Measurements from ENCODE around the gene WWOX. TPM values are rescaled to one million over a fixed set of nuclear protein-coding genes. Genes with fewer than 3 reads are reported as not detected.

The WWOX gene
- total and polyA plus RNA-seq, 2 of the 13 experiments (the other 11 are each of a cell fraction or from before 2014, with no cell fraction given), result 9.1 to 37.4 TPM

DNA sequence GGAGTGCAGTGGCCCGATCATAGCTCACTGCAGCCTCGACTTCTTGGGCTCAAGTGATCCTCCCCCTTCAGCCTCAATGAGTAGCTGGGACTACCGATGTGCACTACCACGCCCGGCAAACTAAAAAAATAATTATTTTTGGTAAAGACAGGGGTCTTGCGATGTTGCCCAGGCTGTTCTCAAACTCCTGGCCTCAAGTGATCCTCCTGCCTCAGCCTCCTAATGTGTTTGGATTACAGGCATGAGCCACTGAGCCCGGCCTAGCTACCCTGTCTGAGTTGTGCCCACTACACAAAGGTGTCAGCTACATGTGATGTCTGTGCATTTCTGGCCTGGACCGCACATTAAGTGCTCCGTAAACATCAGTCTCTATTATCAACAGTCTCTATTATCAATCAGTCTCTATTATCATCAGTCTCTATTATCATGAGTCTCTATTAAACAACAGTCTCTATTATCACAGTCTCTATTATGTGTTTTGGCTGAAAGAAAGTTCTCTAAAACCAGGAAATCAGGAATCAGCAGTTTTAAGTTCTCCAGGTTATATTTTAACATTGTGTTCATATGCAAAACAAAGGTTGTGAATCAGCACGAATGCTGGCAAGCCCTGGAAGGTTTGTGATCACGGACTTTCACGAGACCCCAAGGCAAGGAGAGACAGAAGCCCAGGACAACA, 721 bp upstream of the WWOX start:
- peak overlapping the region; percentile 70 to 93 (median 92) for H3K4me3 ChIP-seq (replicated peaks in 1 of 3; ENCODE audit: insufficient read depth in 1 of 3, low read depth in 2 of 3, low read length in 3 of 3)
- no peaks in the 10 kb centered on the region for H3K9me3 ChIP-seq (ENCODE audit: low read length)
- no peak for ATAC-seq
- peaks cover 48% of the 10 kb centered on the region for H3K4me1 ChIP-seq (ENCODE audit: insufficient read depth, low read length)
- TF ChIP-seq MAFK (conservative IDR thresholded peaks at IDR 0.05 in 1 of 2, IDR thresholded peaks at IDR 0.05 in 1 of 2; ENCODE audit: low read length in 2 of 2), result peak; percentile 63 to 73
- TF ChIP-seq, protein P1, sequence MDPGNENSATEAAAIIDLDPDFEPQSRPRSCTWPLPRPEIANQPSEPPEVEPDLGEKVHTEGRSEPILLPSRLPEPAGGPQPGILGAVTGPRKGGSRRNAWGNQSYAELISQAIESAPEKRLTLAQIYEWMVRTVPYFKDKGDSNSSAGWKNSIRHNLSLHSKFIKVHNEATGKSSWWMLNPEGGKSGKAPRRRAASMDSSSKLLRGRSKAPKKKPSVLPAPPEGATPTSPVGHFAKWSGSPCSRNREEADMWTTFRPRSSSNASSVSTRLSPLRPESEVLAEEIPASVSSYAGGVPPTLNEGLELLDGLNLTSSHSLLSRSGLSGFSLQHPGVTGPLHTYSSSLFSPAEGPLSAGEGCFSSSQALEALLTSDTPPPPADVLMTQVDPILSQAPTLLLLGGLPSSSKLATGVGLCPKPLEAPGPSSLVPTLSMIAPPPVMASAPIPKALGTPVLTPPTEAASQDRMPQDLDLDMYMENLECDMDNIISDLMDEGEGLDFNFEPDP (CRISPR knock-in tag; conservative IDR thresholded peaks at IDR 0.05), result 0 out of 2 replicates have a peak, but pooled peaks have one; percentile 11
- TF ChIP-seq ZBTB38 (CRISPR knock-in tag; IDR thresholded peaks at IDR 0.05), result 0 out of 2 replicates have a peak, but pooled peaks have one; percentile 32
- no peak for TF ChIP-seq ZNF564 (CRISPR knock-in tag; IDR thresholded peaks at IDR 0.05)
- no peak for TF ChIP-seq CBFB (CRISPR knock-in tag; IDR thresholded peaks at IDR 0.05)
- TF ChIP-seq ZNF121 (CRISPR knock-in tag; IDR thresholded peaks at IDR 0.05), result peak; percentile 27; the same call in 1 of the 2 replicates
- TF ChIP-seq ZNF850 (CRISPR knock-in tag; conservative IDR thresholded peaks at IDR 0.05), result 0 out of 2 replicates have a peak, but pooled peaks have one; percentile 5
- TF ChIP-seq, protein P2, sequence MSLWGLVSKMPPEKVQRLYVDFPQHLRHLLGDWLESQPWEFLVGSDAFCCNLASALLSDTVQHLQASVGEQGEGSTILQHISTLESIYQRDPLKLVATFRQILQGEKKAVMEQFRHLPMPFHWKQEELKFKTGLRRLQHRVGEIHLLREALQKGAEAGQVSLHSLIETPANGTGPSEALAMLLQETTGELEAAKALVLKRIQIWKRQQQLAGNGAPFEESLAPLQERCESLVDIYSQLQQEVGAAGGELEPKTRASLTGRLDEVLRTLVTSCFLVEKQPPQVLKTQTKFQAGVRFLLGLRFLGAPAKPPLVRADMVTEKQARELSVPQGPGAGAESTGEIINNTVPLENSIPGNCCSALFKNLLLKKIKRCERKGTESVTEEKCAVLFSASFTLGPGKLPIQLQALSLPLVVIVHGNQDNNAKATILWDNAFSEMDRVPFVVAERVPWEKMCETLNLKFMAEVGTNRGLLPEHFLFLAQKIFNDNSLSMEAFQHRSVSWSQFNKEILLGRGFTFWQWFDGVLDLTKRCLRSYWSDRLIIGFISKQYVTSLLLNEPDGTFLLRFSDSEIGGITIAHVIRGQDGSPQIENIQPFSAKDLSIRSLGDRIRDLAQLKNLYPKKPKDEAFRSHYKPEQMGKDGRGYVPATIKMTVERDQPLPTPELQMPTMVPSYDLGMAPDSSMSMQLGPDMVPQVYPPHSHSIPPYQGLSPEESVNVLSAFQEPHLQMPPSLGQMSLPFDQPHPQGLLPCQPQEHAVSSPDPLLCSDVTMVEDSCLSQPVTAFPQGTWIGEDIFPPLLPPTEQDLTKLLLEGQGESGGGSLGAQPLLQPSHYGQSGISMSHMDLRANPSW (CRISPR knock-in tag; IDR thresholded peaks at IDR 0.05; ENCODE audit: borderline replicate concordance), result no peak
- TF ChIP-seq KDM1A (CRISPR knock-in tag; IDR thresholded peaks at IDR 0.05), result 0 out of 2 replicates have a peak, but pooled peaks have one; percentile 28
- no peak for TF ChIP-seq ZNF335 (CRISPR knock-in tag; IDR thresholded peaks at IDR 0.05)
- TF ChIP-seq MAFF (IDR thresholded peaks at IDR 0.05; ENCODE audit: low read depth, low read length), result 0 out of 2 replicates have a peak, but pooled peaks have one; percentile 25
- TF ChIP-seq, protein P3, sequence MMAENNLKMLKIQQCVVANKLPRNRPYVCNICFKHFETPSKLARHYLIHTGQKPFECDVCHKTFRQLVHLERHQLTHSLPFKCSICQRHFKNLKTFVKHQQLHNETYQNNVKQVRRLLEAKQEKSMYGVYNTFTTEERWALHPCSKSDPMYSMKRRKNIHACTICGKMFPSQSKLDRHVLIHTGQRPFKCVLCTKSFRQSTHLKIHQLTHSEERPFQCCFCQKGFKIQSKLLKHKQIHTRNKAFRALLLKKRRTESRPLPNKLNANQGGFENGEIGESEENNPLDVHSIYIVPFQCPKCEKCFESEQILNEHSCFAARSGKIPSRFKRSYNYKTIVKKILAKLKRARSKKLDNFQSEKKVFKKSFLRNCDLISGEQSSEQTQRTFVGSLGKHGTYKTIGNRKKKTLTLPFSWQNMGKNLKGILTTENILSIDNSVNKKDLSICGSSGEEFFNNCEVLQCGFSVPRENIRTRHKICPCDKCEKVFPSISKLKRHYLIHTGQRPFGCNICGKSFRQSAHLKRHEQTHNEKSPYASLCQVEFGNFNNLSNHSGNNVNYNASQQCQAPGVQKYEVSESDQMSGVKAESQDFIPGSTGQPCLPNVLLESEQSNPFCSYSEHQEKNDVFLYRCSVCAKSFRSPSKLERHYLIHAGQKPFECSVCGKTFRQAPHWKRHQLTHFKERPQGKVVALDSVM (CRISPR knock-in tag; IDR thresholded peaks at IDR 0.05), result peak; percentile 70
- TF ChIP-seq ZNF652 (CRISPR knock-in tag; IDR thresholded peaks at IDR 0.05; ENCODE audit: borderline replicate concordance, low read depth), result no peak
- 0 out of 2 replicates have a peak, but pooled peaks have one; percentile 30 for TF ChIP-seq ZFP36L1 (CRISPR knock-in tag; IDR thresholded peaks at IDR 0.05)
- TF ChIP-seq ZNF10 (CRISPR knock-in tag; IDR thresholded peaks at IDR 0.05; ENCODE audit: borderline replicate concordance, low read depth), result no peak
- TF ChIP-seq ZNF30 (CRISPR knock-in tag; IDR thresholded peaks at IDR 0.05), result peak; percentile 41; the same call in 1 of the 2 replicates
- peak overlapping the region; percentile 79 for H3K4me2 ChIP-seq (ENCODE audit: low read depth, low read length)
- H3K79me2 ChIP-seq (ENCODE audit: insufficient read depth, low read length), result peaks cover 12% of the 10 kb centered on the region
- intact Hi-C loops (cut with micrococcal nuclease; ENCODE audit: unreplicated experiment), result loop anchor here (1.0 to 5.0 kb wide), 2 partner anchors 31 to 861 kb away; no protein-coding TSS in a partner anchor
- peak overlapping the region; percentile 94 for H2AFZ ChIP-seq (ENCODE audit: low read length)
- no peaks in the 10 kb centered on the region for H3K36me3 ChIP-seq (replicated peaks in 1 of 2; ENCODE audit: control insufficient read depth in 1 of 2, insufficient read depth in 2 of 2, low read length in 2 of 2)
- H3K27ac ChIP-seq (ENCODE audit: extremely low read length, insufficient read depth, low read length), result peak overlapping the region; percentile 90
- CTCF ChIA-PET (ENCODE audit: low intra/inter-chr PET ratio, low total read pairs), result interaction anchor here (1.0 kb wide), 1 partner anchor 423 kb away, joined by 6 read pairs; no protein-coding TSS in a partner anchor
- POLR2A ChIA-PET, result interaction anchor here (1.2 to 1.5 kb wide), 4 partner anchors 20 to 376 kb away, joined by 3 to 6 read pairs (median 5); partner anchors contain the start of gene NUDT7
- TSS peak; percentile 71 for BruUV-seq (replicated peaks)
- peak overlapping the region; percentile 89 for H3K9ac ChIP-seq (ENCODE audit: insufficient read depth, low read depth, low read length)
- DNase-seq (ENCODE audit: low spot score), result no peak
- H4K20me1 ChIP-seq (ENCODE audit: insufficient read depth, low read length), result 0 out of 2 replicates have a peak, but pooled peaks cover 3% of the 10 kb centered on the region
- WGBS (ENCODE audit: low lambda C conversion rate), result 48% methylated on average over 12 of the region's 12 CpGs
- in situ Hi-C loops (cut with HindIII; ENCODE audit: extremely low pct_ligation_motif_present, low pct_unique_long_range_greater_than_20kb), result loop anchor here (5.0 kb wide), 1 partner anchor 421 kb away; no protein-coding TSS in a partner anchor
- FAIRE-seq, result no peak
- no peaks in the 10 kb centered on the region; a peak in 1 of 5 replicates for H3K27me3 ChIP-seq (ENCODE audit: control insufficient read depth in 1 of 2, insufficient read depth in 2 of 2, low read length in 2 of 2)
